Measurements from ENCODE around the gene SIGLEC9. TPM values are rescaled to one million over a fixed set of nuclear protein-coding genes. Genes with fewer than 3 reads are reported as not detected.

SIGLEC9 gene
- total and polyA plus RNA-seq, 10 of the 15 experiments (the other 5 are each of a cell fraction or from before 2014, with no cell fraction given): 0.10 TPM; not detected in 9

- TF ChIP-seq USF2 (IDR thresholded peaks at IDR 0.05; ENCODE audit: borderline replicate concordance, low read depth, low read length) (no peak), FOXM1 (IDR thresholded peaks at IDR 0.05; ENCODE audit: low read depth, low read length) (no peak), ZNF592 (IDR thresholded peaks at IDR 0.05) (no peak), PBX3 (IDR thresholded peaks at IDR 0.05; ENCODE audit: insufficient replicate concordance, low read depth, low read length) (no peak), ELK1 (IDR thresholded peaks at IDR 0.05; ENCODE audit: low read depth, low read length) (no peak), PAX5 (IDR thresholded peaks at IDR 0.05; ENCODE audit: borderline replicate concordance, low read depth, low read length) (no peak), NFXL1 (IDR thresholded peaks at IDR 0.05; ENCODE audit: borderline replicate concordance) (no peak), STAT1 (conservative IDR thresholded peaks at IDR 0.05) (no peak), ZNF274 (IDR thresholded peaks at IDR 0.05; ENCODE audit: insufficient read depth, insufficient read length) (no peak), ATF2 (IDR thresholded peaks at IDR 0.05; ENCODE audit: low read length) (no peak), KAT2A (conservative IDR thresholded peaks at IDR 0.05; ENCODE audit: control insufficient read depth, low read depth, low read length) (no peak)
Observed at GRCh38 chr19:51083181-51083580, 41.5 kb upstream of the SIGLEC9 start (continued).
